NCI-H1694 (cell line): ENCODE measurements around the gene NPRL2.

Source experiments
- DNase-seq: peaks from one replicate; lab custom pipeline; 2025; lab: John Stamatoyannopoulos, UW

The NPRL2 gene

GRCh38 chr3:50350527-50351322 is at the start of gene NPRL2, which contains the start of gene CYB561D2:
Gene NPRL2 (minus strand): TSS chr3:50350775. CDS start chr3:50350652, 123 bp downstream.
Gene CYB561D2 (plus strand): TSS chr3:50350862. CDS start chr3:50351434, 572 bp downstream.
- peak; percentile 40 for DNase-seq

GRCh38 chr3:50396502-50396901 is 45.9 kb upstream of the NPRL2 start:
- no peak for DNase-seq

DNA sequence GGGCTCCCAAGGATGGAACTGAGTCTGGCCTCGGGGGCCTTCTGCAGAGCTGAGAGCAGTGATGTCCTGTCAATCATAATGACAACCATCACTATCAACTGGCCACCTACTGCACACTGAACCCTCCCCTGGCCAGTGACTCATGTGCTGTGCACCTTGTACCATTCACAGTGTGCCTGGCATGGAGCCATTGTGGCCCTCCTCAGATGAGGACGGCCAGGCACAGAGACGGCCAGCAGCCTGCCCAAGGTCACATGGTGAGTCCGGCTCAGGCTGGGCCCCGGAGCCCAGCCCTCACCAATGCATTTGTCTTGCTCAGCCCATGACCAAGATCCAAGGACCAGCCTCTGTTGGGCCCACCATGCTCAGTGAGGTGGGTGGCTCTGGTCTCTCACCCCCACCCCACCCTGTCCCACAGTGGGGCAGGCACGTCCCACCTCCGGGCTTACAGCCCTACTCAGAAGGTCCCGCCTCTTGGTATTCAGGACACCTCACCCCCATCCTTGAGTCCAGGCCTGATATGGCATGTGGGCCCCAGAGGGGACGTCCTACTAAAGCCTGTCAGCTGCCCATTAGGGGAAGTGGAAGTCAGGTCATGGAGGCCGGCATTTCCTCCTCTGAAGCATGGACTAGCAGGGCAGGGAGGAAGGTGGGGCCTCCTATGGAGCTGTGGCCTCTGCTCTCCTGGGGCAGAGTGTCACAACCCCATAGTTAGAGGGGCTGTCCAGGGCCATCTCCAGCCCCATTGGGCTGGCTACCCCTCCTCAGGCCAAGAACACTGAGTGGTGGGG is 44.7 kb upstream of the NPRL2 start:
- no peak for DNase-seq

GRCh38 chr3:50393061-50393460 is 42.5 kb upstream of the NPRL2 start:
- no peak for DNase-seq

- DNase-seq = no peak
Measured at GRCh38 chr3:50392101-50392715, 41.6 kb upstream of the NPRL2 start.

- DNase-seq = no peak
Measured at GRCh38 chr3:50390508-50391224, 40.1 kb upstream of the NPRL2 start.

DNA sequence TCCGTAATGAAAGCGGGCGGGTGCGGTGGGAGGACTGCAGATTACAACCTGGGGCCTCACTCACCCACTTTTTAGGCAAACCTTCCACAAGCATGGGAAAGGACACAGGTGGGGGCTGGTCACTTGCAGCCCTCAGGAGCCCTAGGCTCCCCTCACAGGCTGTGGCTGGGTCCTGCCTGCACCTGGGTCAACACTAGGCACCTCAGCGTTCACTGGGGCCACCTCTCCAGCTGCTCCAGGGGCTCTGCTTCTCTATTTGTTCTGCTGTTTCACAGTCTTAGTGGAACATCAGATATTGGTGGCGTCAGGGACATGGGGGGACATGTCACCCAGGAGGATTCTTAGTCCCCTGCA is 38.8 kb upstream of the NPRL2 start:
- no peak for DNase-seq

DNA sequence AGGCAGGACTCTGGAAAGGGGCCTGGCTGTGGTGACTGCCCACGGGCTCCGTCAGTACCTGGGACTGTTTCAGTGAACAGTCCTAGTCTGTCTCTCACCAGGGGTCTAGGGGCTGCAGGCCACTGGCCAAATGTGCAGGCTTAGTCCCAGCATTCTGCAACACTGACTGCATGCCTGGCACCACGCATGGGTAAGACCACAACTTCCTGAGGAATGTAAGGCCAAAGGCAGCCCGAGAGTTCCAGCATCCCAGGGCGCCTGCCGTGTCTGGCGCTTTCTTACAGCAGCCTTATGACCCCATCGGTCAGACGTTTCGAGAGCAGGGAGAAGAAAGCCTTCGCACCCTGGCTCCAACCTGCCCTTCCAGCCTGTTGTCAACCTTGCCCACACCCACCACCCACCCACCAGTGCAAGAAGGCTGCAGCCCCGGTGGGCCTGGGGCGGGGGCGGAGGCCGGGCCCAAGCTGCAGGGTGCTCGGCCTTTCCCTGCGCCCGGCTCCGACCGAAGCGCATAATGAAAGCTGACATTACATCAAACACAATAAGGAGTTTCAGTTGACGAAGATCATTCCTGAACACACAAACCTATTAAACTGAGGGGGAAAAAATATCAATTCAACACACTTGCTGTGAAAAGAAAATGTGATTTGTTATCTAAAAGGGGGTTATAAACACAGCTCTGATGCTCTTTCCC is 38.3 kb upstream of the NPRL2 start:
- no peak for DNase-seq

DNA sequence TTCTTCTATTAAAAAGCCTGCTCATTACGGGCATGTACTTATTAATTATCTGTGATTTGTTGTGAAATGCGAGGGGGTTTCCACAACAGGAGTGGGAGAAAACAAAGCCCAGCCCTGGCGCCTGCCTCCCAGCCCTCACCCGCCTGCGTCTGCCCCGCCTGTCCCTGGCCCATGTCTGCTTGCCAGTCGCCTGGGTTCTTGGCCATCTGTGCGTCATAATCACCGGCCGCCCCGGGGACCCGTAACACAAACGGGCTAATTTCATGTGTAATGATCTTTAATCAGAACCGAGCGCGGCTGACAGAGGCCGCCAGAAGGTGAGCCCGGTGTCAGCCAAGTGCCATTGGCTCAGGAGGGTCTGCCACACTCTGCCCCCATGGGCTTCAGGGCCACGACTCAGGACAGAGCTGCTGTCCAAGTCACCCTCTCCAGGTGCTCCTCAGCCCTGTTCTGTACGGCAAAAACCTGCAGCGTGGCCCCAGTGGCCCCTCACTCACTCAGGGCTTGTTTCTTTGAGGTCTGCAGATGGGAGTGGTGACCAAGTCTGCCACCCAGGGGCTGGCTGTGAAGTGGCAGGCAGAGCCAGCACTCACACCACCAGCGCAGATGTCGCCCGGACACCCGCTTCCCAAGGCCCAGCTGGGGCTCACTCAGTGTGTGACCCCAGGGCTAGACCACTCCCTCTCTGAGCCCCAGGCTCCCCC is 37.6 kb upstream of the NPRL2 start:
- DNase-seq = peak; percentile 19

- DNase-seq = no peak
Measured at GRCh38 chr3:50385754-50386153, 35.2 kb upstream of the NPRL2 start.

- no peak for DNase-seq
Measured at GRCh38 chr3:50383750-50384149, 33.2 kb upstream of the NPRL2 start.

- no peak for DNase-seq
Measured at GRCh38 chr3:50382722-50383121, 32.1 kb upstream of the NPRL2 start.

GRCh38 chr3:50381383-50381782 is 30.8 kb upstream of the NPRL2 start:
- DNase-seq = no peak

GRCh38 chr3:50380405-50381085 is 30.0 kb upstream of the NPRL2 start:
- no peak for DNase-seq

DNA sequence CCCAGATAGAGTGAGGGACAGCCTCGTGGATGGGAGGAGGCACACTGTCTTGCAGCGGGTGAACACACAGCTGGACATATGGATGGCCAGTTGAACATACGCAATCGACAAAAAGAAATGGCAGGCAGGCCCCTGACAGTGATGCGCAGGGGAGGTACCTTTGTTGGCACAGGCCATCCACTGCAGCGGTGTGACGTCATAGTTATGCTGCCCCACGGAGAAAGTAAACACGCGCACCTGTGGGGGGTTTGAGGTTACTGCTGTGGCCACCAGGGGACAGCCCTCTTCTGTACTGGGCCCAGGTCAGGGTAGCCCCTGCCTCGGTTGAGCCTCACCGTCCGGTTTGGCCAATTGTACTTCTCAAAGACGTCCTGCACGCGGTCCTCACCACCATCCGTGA is 28.2 kb upstream of the NPRL2 start:
- DNase-seq = no peak

- DNase-seq = no peak
Measured at GRCh38 chr3:50378024-50378423, 27.4 kb upstream of the NPRL2 start.

DNA sequence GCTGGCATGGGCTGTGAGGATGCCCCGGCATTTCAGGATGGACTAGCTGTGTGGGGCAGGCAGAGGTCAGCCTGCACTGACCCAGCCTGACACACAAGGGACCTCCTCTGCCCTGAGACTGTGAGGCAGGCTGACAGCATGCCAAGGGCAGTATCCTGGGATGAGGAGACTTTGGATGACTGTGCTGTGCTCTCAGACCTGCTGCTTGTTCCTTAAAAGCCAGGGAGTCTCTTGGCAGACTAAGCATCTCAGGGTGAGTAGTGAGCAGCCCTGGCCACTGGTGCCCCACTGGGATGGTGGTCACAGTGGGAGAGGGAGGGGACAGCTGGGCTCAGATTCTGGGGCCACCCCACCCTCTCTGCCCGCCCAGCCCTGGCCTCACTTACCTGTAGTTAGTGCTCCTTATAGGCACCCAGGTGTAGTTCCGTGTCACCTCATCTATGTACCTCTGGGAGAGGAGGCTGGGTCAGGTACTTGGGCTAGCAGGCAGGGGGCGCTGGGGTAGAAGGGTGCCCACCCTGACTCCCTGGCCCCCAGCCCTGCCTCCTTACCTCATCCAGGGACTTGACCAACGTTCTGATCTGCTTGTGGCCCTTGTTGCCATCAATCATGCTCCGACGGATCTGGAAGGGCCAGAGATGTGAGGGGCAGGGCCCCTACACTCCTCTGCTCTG is 24.8 kb upstream of the NPRL2 start:
- DNase-seq = no peak

DNA sequence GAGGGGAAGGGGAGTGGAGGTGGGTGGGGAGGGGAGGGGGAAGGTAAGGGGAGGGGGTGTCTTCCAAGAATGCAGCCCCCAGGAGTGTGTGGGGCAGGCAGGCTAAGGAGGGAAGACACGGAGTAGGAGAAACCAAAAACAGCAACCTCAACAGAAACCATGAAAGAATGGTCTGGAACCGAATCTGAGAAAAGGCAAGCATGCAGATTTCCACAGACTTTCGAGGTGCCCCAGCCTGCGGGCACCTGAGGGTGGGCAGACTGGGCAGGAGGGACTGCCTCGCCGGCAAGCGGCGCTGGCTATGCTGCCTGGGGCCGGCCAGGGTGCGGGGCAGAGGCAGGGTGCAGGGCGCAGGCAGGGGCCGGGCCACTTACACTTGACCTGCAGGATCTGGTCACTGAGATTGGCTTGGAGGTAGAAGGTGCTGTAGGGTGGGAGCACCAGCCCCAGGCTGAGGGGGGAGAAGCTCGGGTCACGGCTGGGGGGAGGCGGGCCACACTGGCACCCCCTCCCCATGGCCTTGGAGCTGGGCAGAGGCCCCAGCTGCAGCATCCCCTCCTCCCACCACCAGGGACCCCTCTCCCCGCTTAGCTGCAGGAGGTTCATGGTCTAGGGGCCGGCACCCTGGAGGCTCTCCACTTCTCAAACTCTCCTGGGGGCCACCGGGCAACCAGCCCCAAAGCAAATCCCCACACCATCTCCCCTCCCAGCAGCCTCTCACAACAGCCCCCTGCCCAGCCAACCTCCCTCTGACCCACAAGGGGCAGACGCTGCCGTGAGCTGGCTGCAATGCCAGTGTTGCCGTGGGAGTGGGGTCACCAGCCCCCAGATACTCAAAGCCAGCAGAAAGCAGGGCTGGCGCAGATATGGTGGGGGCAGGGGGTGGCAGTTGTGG is 24.0 kb upstream of the NPRL2 start:
- DNase-seq = no peak
